Loucy (cell line): ENCODE data around the gene KCNK3.

ENCODE experiments used
- EZH2phosphoT487 ChIP-seq: fragments of 200-600 bp; IDR thresholded peaks from 2 replicates; pipeline ENCODE4 v1.6.1; 2018; ENCODE audit warnings: antibody characterized with exemption, mild to moderate bottlenecking, moderate library complexity, borderline replicate concordance
- TF ChIP-seq, protein P1 (sequence below): fragments of 200-600 bp; sonication (generic); conservative IDR thresholded peaks from 2 replicates; pipeline ENCODE4 v1.5.1; 2014; ENCODE audit warnings: mild to moderate bottlenecking, antibody characterized with exemption, low read length

DNA sequence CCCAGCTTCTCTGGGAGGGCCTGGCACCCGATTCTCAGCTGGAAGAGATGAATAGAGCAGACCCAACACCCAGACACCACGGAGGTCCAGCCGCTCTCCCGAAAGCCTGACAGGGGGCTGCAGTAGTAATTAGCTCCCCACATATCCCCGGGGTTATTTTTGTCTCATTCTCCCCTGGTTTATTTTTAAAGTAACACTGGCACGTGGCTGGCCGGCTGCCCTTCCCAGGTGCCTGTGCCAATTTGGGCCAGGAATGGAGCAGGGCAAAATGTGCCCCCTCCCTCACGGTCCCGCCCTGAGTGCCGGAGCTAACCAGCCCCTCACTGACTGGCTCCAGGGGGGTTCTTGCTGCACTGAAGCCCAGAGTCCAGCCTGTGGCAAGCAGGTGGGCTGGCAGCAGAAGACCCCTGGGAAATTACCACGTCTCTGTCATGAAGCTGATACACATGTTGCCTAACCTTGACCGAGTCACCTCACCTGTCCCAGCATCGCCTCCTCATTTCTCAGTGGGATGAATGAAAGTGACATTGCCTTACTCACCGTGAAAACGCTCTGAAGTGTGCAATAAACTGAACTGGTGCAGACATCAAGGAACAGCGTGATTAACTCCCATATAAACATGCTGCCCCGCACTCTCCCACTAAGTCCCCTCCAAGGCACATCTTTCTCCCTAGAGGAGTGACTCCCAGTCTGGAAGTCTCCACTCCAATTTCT, 18.4 kb downstream of the KCNK3 start:
- TF ChIP-seq, protein P1, sequence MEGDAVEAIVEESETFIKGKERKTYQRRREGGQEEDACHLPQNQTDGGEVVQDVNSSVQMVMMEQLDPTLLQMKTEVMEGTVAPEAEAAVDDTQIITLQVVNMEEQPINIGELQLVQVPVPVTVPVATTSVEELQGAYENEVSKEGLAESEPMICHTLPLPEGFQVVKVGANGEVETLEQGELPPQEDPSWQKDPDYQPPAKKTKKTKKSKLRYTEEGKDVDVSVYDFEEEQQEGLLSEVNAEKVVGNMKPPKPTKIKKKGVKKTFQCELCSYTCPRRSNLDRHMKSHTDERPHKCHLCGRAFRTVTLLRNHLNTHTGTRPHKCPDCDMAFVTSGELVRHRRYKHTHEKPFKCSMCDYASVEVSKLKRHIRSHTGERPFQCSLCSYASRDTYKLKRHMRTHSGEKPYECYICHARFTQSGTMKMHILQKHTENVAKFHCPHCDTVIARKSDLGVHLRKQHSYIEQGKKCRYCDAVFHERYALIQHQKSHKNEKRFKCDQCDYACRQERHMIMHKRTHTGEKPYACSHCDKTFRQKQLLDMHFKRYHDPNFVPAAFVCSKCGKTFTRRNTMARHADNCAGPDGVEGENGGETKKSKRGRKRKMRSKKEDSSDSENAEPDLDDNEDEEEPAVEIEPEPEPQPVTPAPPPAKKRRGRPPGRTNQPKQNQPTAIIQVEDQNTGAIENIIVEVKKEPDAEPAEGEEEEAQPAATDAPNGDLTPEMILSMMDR, result no peak
- TF ChIP-seq EZH2phosphoT487, result no peak
